Upper lobe of left lung (tissue), 6 donors: ENCODE measurements around the gene TBX6. TPM values are rescaled to one million over a fixed set of nuclear protein-coding genes. Genes with fewer than 3 reads are reported as not detected.
A peak's percentile ranks its signal among the peaks of the same experiment; 100 is the strongest.
"Not testable (repeated sequence)": the region's sequence is repeated elsewhere in the genome, so short reads cannot be mapped to it uniquely, and the experiment has no call there.

ENCODE experiments used
- ATAC-seq, 2 donors: fragments of 200-7000 bp; cut with Tn5 transposase; one replicate each; pipeline ENCODE4 v1.9.1; 2022; ENCODE audit warnings: mild to moderate bottlenecking in 2 of 2, moderate library complexity in 2 of 2; ENCODE audit not compliant: low FRiP score in 2 of 2
- DNase-seq, 2 donors: peaks; one replicate each; pipeline ENCODE4 v3.0.0-alpha.2; 2019 to 2020
- H3K27ac ChIP-seq, 4 donors: fragments of 200-600 bp; sonication (generic); one replicate each; pipeline ENCODE4 v1.5.1; 2016 to 2019
- H3K27me3 ChIP-seq, 4 donors: fragments of 200-600 bp; sonication (generic); one replicate each; pipeline ENCODE4 v1.5.1; 2017 to 2019
- H3K36me3 ChIP-seq, 4 donors: fragments of 200-600 bp; sonication (generic); one replicate each; pipeline ENCODE4 v1.5.1; 2016 to 2019
- H3K4me1 ChIP-seq, 4 donors: fragments of 200-600 bp; sonication (generic); one replicate each; pipeline ENCODE4 v1.5.1; 2018 to 2019
- H3K4me3 ChIP-seq, 4 donors: fragments of 200-600 bp; sonication (generic); one replicate each; pipeline ENCODE4 v1.5.1; 2017 to 2019; ENCODE audit warnings: mild to moderate bottlenecking in 2 of 4, moderate library complexity in 1 of 4
- H3K9me3 ChIP-seq, 4 donors: fragments of 200-600 bp; sonication (generic); one replicate each; pipeline ENCODE4 v1.5.1; 2018 to 2019
- CTCF ChIP-seq, 6 experiments: fragments of 450-650 bp in 4 of 6; fragments of 200-600 bp in 2 of 6; sonication (generic) in 2 of 6; IDR thresholded peaks; one replicate each; pipeline ENCODE4 v1.5.1; 2016 to 2019; ENCODE audit warnings: antibody characterized with exemption in 6 of 6
- EP300 ChIP-seq, 4 donors: sonication (generic); formaldehyde crosslinking; IDR thresholded peaks; one replicate each; pipeline ENCODE4 v1.5.1; 2017; ENCODE audit warnings: antibody characterized with exemption in 4 of 4, control low read depth in 2 of 4
- POLR2A ChIP-seq, 4 donors: fragments of 450-650 bp; IDR thresholded peaks; one replicate each; pipeline ENCODE4 v1.5.1; 2016 to 2017; ENCODE audit warnings: antibody characterized with exemption in 4 of 4, mild to moderate bottlenecking in 2 of 4
- POLR2AphosphoS5 ChIP-seq, 2 donors: sonication (generic); formaldehyde crosslinking; IDR thresholded peaks; one replicate each; pipeline ENCODE4 v1.5.1; 2017; ENCODE audit warnings: antibody characterized with exemption in 2 of 2
- WGBS, 2 donors: methylation state at CpG; one replicate each; pipeline ENCODE4 v1.1.5; 2017 to 2018; 5-methylcytosine and 5-hydroxymethylcytosine counted together
- total RNA-seq, 6 donors: library from RNA; depleted of rRNA in 4 of 6; stranded (reverse); fragments of >200 nt in 4 of 6; gene quantifications; one replicate each; pipeline versions ENCODE4 v1.1.0 to v1.2.1, GENCODE V29; 2016 to 2021
- donor health status: DM: no; HTN: no; CAD: no; lungs with moderate emphysema.
- donor health status: DM: no; HTN: yes; CAD: no; lungs with severe emphysema.

The TBX6 gene
- total RNA-seq, 6 donors from 2014 or later = 0.69 to 9.4 (median 1.4) TPM

DNA sequence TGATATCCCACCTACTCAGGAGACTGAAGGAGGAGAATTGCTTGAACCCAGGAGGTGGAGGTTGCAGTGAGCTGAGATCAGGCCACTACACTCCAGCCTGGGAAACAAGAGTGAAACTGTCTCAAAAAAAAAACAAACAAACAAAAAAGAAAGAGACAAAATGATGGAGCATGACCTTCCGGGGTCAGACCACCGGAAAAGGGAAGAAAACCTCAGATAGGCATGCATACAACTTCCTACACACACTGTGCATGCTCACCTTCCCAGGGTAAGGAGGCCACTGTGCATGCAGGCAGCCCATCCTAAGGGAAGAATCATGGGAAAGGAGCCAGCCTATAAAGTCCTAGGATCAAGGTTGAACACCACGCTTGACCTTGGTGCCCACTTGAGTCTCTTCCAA is 40.9 kb upstream of the TBX6 start:
- no peak for ATAC-seq
- Histone ChIP-seq H3K4me3 (no peak overlapping the region), H3K27ac (no peak overlapping the region), H3K4me1 (peaks cover 0 to 3% (median 0%) of the 10 kb centered on the region in 4 donors), H3K27me3 (no peaks in the 10 kb centered on the region), H3K9me3 (no peaks in the 10 kb centered on the region), H3K36me3 (no peaks in the 10 kb centered on the region)
- 70 to 78% methylated on average over 3 of the region's 3 CpGs for WGBS, 2 donors
- no peak for TF ChIP-seq POLR2AphosphoS5 (IDR thresholded peaks at IDR 0.05)
- no peak for TF ChIP-seq EP300 (IDR thresholded peaks at IDR 0.05)
- TF ChIP-seq CTCF (IDR thresholded peaks at IDR 0.05) = no peak
- TF ChIP-seq POLR2A (IDR thresholded peaks at IDR 0.05) = no peak
- DNase-seq = no peak

DNA sequence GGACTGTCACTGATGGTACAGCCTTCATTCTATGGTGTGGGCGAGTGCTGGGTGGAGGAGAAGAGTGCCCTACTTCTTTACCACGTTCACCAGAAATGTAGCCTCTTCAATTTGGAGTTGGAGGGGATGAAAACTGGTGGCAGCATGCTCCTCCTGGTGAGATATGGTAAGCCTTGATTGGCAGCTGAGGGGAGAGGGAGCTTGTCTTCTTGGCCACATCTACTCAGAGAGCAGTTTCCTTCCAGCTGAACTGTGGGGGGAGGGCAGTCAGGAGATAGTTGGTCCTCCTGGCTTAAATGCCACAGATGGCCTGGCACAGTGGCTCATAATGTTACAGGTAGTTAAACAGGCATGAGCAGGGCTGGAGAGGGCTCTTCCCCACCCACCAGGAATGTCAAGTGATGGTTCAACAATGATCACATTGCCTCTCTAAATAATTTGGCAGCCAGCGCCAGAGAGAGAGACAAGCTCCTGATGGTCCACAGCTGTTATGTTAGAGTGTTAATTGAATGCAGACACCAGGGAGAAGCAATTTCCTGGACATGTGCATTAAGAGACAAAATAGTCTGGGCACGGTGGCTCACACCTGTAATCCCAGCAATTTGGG is 40.2 kb upstream of the TBX6 start:
- Histone ChIP-seq H3K4me3 (no peak overlapping the region), H3K27me3 (no peaks in the 10 kb centered on the region), H3K9me3 (no peaks in the 10 kb centered on the region), H3K27ac (no peak overlapping the region), H3K36me3 (no peaks in the 10 kb centered on the region), H3K4me1 (no peaks in the 10 kb centered on the region)
- DNase-seq = no peak
- WGBS, 2 donors = 58 to 71% methylated on average over 4 of the region's 4 CpGs
- TF ChIP-seq POLR2A (IDR thresholded peaks at IDR 0.05) (no peak), CTCF (IDR thresholded peaks at IDR 0.05) (no peak), POLR2AphosphoS5 (IDR thresholded peaks at IDR 0.05) (no peak), EP300 (IDR thresholded peaks at IDR 0.05) (no peak)
- ATAC-seq = no peak

DNA sequence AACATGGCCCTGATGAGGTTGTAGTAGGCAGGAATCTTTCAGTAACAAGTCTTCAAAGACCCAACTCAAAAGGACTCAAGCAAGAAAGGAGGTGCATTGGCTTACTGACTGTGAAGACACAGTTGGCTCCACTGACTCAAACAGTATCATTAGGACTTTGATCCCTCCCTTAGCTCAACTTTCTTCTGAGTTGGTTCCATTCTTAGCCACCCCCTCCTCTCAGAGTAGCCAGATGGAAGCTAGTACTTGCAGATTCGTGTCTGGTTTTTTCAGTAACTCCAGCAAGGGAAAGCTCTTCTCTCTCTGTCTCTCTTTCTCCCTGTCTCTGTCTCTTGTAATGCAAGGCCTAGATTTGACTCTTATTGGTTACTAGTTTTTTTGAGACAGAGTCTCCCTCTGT is 36.3 kb upstream of the TBX6 start:
- no peak for ATAC-seq
- no peak for DNase-seq
- Histone ChIP-seq H3K4me3 (no peak overlapping the region), H3K9me3 (no peaks in the 10 kb centered on the region), H3K27ac (no peak overlapping the region), H3K27me3 (no peaks in the 10 kb centered on the region), H3K36me3 (no peaks in the 10 kb centered on the region), H3K4me1 (peaks cover 3 to 16% (median 4%) of the 10 kb centered on the region in 4 donors)
- no peak for TF ChIP-seq POLR2A (IDR thresholded peaks at IDR 0.05)
- TF ChIP-seq CTCF (IDR thresholded peaks at IDR 0.05) = no peak
- TF ChIP-seq POLR2AphosphoS5 (IDR thresholded peaks at IDR 0.05) = no peak
- WGBS, 2 donors = 89 to 100% methylated on average over 1 of the region's 1 CpG

DNA sequence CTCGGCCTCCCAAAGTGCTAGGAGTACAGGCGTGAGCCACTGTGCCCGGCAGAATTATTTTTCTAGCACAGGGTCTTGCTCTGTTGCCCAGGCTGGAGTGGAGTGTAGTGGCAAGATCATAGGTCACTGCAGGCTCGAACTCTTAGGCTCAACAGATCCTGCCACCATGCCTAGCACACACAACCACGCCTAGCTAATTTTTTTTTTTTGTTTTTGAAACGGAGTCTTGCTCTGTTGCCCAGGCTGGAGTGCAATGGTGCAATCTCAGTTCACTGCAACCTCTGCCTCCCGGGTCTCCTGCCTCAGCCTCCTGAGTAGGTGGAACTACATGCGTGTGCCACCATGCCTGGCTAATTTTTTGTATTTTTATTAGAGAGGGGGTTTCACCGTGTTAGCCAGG is 34.0 kb upstream of the TBX6 start:
- not testable (repeated sequence) for ATAC-seq, H3K36me3 ChIP-seq, H3K27ac ChIP-seq, H3K9me3 ChIP-seq, H3K27me3 ChIP-seq, H3K4me3 ChIP-seq, DNase-seq
- peaks cover 19 to 34% (median 21%) of the 10 kb centered on the region in 4 donors for H3K4me1 ChIP-seq
- 90 to 93% methylated on average over 8 to 9 of the region's 9 CpGs for WGBS, 2 donors

DNA sequence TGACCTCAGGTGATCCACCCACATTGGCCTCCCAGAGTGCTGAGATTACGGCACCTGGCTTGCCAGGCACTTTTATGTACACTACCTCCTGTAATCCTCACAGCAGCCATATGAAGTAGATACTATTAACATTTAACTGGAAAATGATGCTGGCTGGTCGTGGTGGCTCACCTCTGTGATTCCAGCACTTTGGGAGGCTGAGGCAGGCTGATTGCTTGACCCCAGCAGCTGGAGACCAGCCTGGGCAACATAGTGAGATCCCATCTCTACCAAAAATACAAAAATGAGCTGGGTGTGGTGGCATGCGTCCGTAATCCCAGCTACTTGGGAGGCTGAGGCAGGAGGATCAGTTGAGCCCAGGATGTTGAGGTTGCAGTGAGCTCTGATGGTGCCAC is 33.3 kb upstream of the TBX6 start:
- DNase-seq = no peak
- Histone ChIP-seq H3K4me1 (peaks cover 23 to 34% (median 28%) of the 10 kb centered on the region in 4 donors), H3K9me3 (no peaks in the 10 kb centered on the region), H3K27me3 (no peaks in the 10 kb centered on the region), H3K27ac (peak overlapping the region in 3 of 4 donors; percentile 34 to 99 (median 96)), H3K36me3 (peaks cover 0 to 12% (median under 1%) of the 10 kb centered on the region in 4 donors), H3K4me3 (no peak overlapping the region)
- TF ChIP-seq POLR2A (IDR thresholded peaks at IDR 0.05) (no peak), EP300 (IDR thresholded peaks at IDR 0.05) (no peak)
- WGBS, 2 donors = 83 to 93% methylated on average over 3 to 4 of the region's 4 CpGs
- ATAC-seq = no peak

GRCh38 chr16:30122604-30123160 is 31.0 kb upstream of the TBX6 start:
- DNase-seq = no peak
- no peak for TF ChIP-seq EP300 (IDR thresholded peaks at IDR 0.05)
- TF ChIP-seq CTCF (IDR thresholded peaks at IDR 0.05) = no peak
- no peak for TF ChIP-seq POLR2A (IDR thresholded peaks at IDR 0.05)
- no peak for TF ChIP-seq POLR2AphosphoS5 (IDR thresholded peaks at IDR 0.05)
- peak overlapping the region; percentile 84 to 99 (median 96) for H3K4me3 ChIP-seq
- H3K9me3 ChIP-seq = no peaks in the 10 kb centered on the region
- H3K27me3 ChIP-seq = no peaks in the 10 kb centered on the region
- peaks cover 5 to 35% (median 14%) of the 10 kb centered on the region in 4 donors for H3K36me3 ChIP-seq
- peak overlapping the region; percentile 88 to 99 (median 96) for H3K27ac ChIP-seq
- 1% methylated on average over 22 to 28 of the region's 42 CpGs for WGBS, 2 donors
- ATAC-seq = peak; percentile 12 to 33
- H3K4me1 ChIP-seq = peaks cover 23 to 34% (median 30%) of the 10 kb centered on the region in 4 donors
